H1 (cell line): ENCODE results near the gene ZBTB24.

Source experiments
- CHD2 ChIP-seq: IDR thresholded peaks from 2 replicates; pipeline ENCODE4 v1.6.1; 2012; ENCODE audit warnings: low read length, improper control_type of control experiment
- TAF7 ChIP-seq: optimal IDR thresholded peaks from 2 replicates; pipeline ENCODE3; 2011; ENCODE audit warnings: low read depth, mild to moderate bottlenecking, inconsistent platforms, low read length, moderate library complexity, borderline replicate concordance
- YY1 ChIP-seq: IDR thresholded peaks from 2 replicates; pipeline ENCODE4 v1.6.1; 2011; ENCODE audit warnings: low read depth, mild to moderate bottlenecking, low read length

DNA sequence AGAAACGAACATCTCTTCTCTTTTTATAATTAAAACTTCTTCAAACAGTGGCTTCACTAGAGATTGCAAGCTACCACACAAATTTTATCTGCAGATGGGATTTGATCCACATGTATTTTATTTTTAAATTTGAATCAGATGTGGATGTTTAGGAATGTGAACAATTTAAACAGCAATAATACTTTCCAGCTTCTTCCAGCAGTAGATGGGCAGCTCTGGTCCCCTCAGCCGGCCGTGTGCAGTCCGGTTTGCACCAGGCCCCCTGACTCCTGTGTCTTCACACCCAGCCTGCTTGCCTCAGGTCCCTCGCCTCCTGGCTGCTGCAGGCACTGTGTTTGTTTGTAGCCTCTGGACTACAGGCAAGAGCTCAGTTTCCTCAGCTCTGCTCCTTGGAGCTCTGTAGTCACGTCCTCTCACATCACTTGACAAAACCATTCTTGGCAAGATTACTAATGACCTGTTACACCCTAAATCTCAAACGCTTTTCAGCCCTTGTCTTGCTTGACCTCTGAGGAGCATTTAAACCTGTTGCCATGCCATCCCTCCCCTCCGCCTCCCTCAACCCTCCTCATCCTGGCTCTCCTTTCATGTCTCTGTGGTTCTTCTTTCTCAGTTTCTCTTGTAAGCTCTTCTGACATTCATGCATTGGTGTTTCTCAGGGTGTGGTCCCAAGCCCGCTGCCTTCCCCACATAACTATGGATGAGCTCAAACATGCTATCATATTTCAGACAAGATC is 13.2 kb upstream of the ZBTB24 start:
- TF ChIP-seq YY1 (no peak), CHD2 (no peak), TAF7 (no peak)
